ENCODE measurements around the gene TAF5L. TPM values are rescaled to one million over a fixed set of nuclear protein-coding genes. Genes with fewer than 3 reads are reported as not detected.

TAF5L gene
- total and polyA plus RNA-seq, 2 of the 8 experiments (the other 6 are each of a cell fraction or from before 2014, with no cell fraction given) = 17.7 to 23.3 TPM

GRCh38 chr1:229661897-229662296 lies 36.0 kb upstream of the TAF5L start:
- Histone ChIP-seq H3K79me2 (ENCODE audit: control insufficient read depth in 1 of 2, insufficient read depth in 2 of 2, low read length in 2 of 2) (no peaks in the 10 kb centered on the region), H2BK120ac (replicated peaks; ENCODE audit: low read depth, low read length) (no peak overlapping the region), H2BK15ac (ENCODE audit: low read length) (no peak overlapping the region), H4K20me1 (replicated peaks in 1 of 2; ENCODE audit: control insufficient read depth in 1 of 2, insufficient read depth in 2 of 2, low read length in 2 of 2) (no peaks in the 10 kb centered on the region), H4K91ac (replicated peaks; ENCODE audit: insufficient read length, low read length) (no peak overlapping the region), H3K23me2 (ENCODE audit: low read depth, low read length) (no peaks in the 10 kb centered on the region; the same call in 1 of the 2 replicates), H3K56ac (replicated peaks; ENCODE audit: insufficient read length, low read depth, low read length) (no peak overlapping the region), H3K27ac (ENCODE audit: low read depth, low read length) (no peak overlapping the region), H3K27me3 (replicated peaks in 1 of 4; ENCODE audit: control insufficient read depth in 3 of 4, extremely low read depth in 1 of 4, insufficient read depth in 3 of 4, low read length in 3 of 4) (no peaks in the 10 kb centered on the region), H3K18ac (ENCODE audit: extremely low read depth, low read length) (no peak overlapping the region), H4K8ac (ENCODE audit: extremely low read depth, insufficient read depth, low read length) (peak overlapping the region; percentile 36; the same call in 1 of the 2 replicates), H3K9me3 (ENCODE audit: insufficient read depth in 2 of 2, low read depth in 1 of 2, low read length in 1 of 2) (no peaks in the 10 kb centered on the region), H3K4ac (replicated peaks; ENCODE audit: insufficient read length, low read depth, low read length) (no peak overlapping the region), H3K79me1 (ENCODE audit: low read depth, low read length) (no peaks in the 10 kb centered on the region), H2BK5ac (ENCODE audit: low read depth, low read length) (peak overlapping the region; percentile 37; the same call in 1 of the 2 replicates), H3K14ac (ENCODE audit: insufficient read length) (no peak overlapping the region), H3K36me3 (ENCODE audit: control insufficient read depth in 2 of 4, insufficient read depth in 4 of 4, low read length in 3 of 4) (peaks cover 4 to 29% (median 10%) of the 10 kb centered on the region in 4 experiments; a peak in 7 of 8 replicates), H2AK5ac (ENCODE audit: low read depth, low read length) (no peak overlapping the region), H4K5ac (ENCODE audit: insufficient read length, low read depth, low read length) (no peak overlapping the region), H3K4me1 (replicated peaks in 1 of 4; ENCODE audit: control insufficient read depth in 3 of 4, insufficient read depth in 4 of 4, low read length in 3 of 4) (peaks cover 0 to 4% (median 0%) of the 10 kb centered on the region in 4 experiments; a peak in 2 of 7 replicates), H3K4me3 (ENCODE audit: extremely low read depth in 1 of 4, insufficient read depth in 2 of 4, low read depth in 3 of 4, low read length in 4 of 4) (no peak overlapping the region), H2BK12ac (ENCODE audit: low read depth, low read length) (no peak overlapping the region), H3K4me2 (ENCODE audit: insufficient read depth in 1 of 2, low read depth in 2 of 2, low read length in 2 of 2) (no peak overlapping the region), H3K23ac (ENCODE audit: insufficient read length) (no peak overlapping the region), H3K9ac (replicated peaks in 1 of 4; ENCODE audit: extremely low read depth in 1 of 4, low read depth in 3 of 4, low read length in 3 of 4) (no peak overlapping the region), H2AFZ (ENCODE audit: low read length) (no peak overlapping the region), H2BK20ac (ENCODE audit: low read length) (no peak overlapping the region)
- ChIA-PET CTCF (ENCODE audit: partially characterized antibody) (interaction anchor here (0.6 to 3.8 kb wide), 38 partner anchors 10 to 655 kb away, joined by 3 to 24 read pairs (median 4); no protein-coding TSS in a partner anchor), POLR2A (ENCODE audit: partially characterized antibody) (interaction anchor here (0.6 kb wide), 2 partner anchors 53 to 263 kb away, joined by 3 read pairs; no protein-coding TSS in a partner anchor)
- DNase-seq (ENCODE audit: low read depth in 1 of 2, low spot score in 2 of 2) = no peak
- WGBS, 2 experiments (ENCODE audit: extremely low coverage in 1 of 2, insufficient coverage in 1 of 2, insufficient read length in 1 of 2, insufficient replicate concordance in 2 of 2, low coverage in 1 of 2, low lambda C conversion rate in 2 of 2, missing lambda C conversion rate in 1 of 2) = 87% methylated on average over 8 of the region's 8 CpGs; no CpG with 5 or more reads in 1 of the 2 experiments
- no peak for FAIRE-seq
- TF ChIP-seq FOSL1 (IDR thresholded peaks at IDR 0.05; ENCODE audit: insufficient read depth, low read depth, low read length) = no peak
- no peak for TF ChIP-seq RFX5 (IDR thresholded peaks at IDR 0.05; ENCODE audit: borderline replicate concordance, low read depth, low read length)
- TF ChIP-seq CBX8 (IDR thresholded peaks at IDR 0.05; ENCODE audit: borderline replicate concordance, low read depth, low read length) = no peak
- no peak for TF ChIP-seq ZNF274 (IDR thresholded peaks at IDR 0.05; ENCODE audit: borderline replicate concordance, extremely low read depth, low read length)
- TF ChIP-seq SIX5 (IDR thresholded peaks at IDR 0.05; ENCODE audit: low read depth, low read length) = no peak
- no peak for TF ChIP-seq BRCA1 (IDR thresholded peaks at IDR 0.05; ENCODE audit: low read depth, low read length)
- TF ChIP-seq JUND (IDR thresholded peaks at IDR 0.05; ENCODE audit: low read length) = no peak
- TF ChIP-seq, protein P1, sequence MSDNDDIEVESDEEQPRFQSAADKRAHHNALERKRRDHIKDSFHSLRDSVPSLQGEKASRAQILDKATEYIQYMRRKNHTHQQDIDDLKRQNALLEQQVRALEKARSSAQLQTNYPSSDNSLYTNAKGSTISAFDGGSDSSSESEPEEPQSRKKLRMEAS (IDR thresholded peaks at IDR 0.05) = no peak
- TF ChIP-seq KDM4A (IDR thresholded peaks at IDR 0.05; ENCODE audit: low read depth, low read length, severe bottlenecking) = no peak
- no peak for TF ChIP-seq EZH2 (IDR thresholded peaks at IDR 0.05; ENCODE audit: low read depth, low read length, severe bottlenecking)
- TF ChIP-seq SAP30 (IDR thresholded peaks at IDR 0.05; ENCODE audit: insufficient read depth, insufficient replicate concordance, low read length) = no peak
- no peak for TF ChIP-seq TAF1 (IDR thresholded peaks at IDR 0.05; ENCODE audit: low read depth, low read length)
